A549 (cell line): Measurements from ENCODE around the gene CPA1. TPM values are rescaled to one million over a fixed set of nuclear protein-coding genes. Genes with fewer than 3 reads are reported as not detected.

Experiments used
- ATAC-seq, 2 experiments: fragments of 200-7000 bp in 1 of 2; fragments of >200 bp in 1 of 2; cut with Nextera tagmentation in 1 of 2; cut with Tn5 transposase in 1 of 2; 3 replicates each; pipeline versions ENCODE4 v1.8.0 to v1.9.1; 2018 to 2020; ENCODE audit warnings: mild to moderate bottlenecking in 1 of 2, moderate library complexity in 1 of 2
- CTCF ChIA-PET: fragments of 300-600 bp; sonication (Branson Sonifier 250); formaldehyde crosslinking; extraction: SDS; loops from one replicate; lab custom pipeline; 2021; ENCODE audit warnings: antibody characterized with exemption, inconsistent platforms; lab: Yijun Ruan, JAX
- POLR2A ChIA-PET: fragments of 350-600 bp; formaldehyde crosslinking; extraction: SDS; loops from one replicate; lab custom pipeline; 2021; ENCODE audit warnings: antibody characterized with exemption, inconsistent platforms; lab: Yijun Ruan, JAX
- DNase-seq, 2 experiments: peaks; one replicate each; pipeline versions ENCODE4 v3.0.0 to v3.0.0-alpha.2; 2011 to 2016; ENCODE audit warnings: low read depth in 1 of 2, low spot score in 1 of 2
- FAIRE-seq: peaks from 2 replicates; lab custom pipeline; 2011; peaks lifted over from hg19 to GRCh38; lab: Jason Lieb, UNC
- H3K27ac ChIP-seq, 2 experiments: fragments of >200 bp; sonication (Bioruptor Twin); formaldehyde crosslinking; 3 replicates each; pipeline ENCODE4 v1.5.1; 2016 to 2017
- H3K4me1 ChIP-seq: fragments of >200 bp; sonication (Bioruptor Twin); formaldehyde crosslinking; 3 replicates; pipeline ENCODE4 v1.6.1; 2016
- H3K4me2 ChIP-seq: fragments of >200 bp; sonication (Bioruptor Twin); formaldehyde crosslinking; 3 replicates; pipeline ENCODE4 v1.6.1; 2016
- H3K4me3 ChIP-seq: fragments of >200 bp; sonication (Bioruptor Twin); formaldehyde crosslinking; 3 replicates; pipeline ENCODE4 v1.5.1; 2016
- H3K9me3 ChIP-seq: fragments of >200 bp; sonication (Bioruptor Twin); formaldehyde crosslinking; 3 replicates; pipeline ENCODE4 v1.6.1; 2016
- BCL3 ChIP-seq: fragments of >200 bp; sonication (Bioruptor Twin); formaldehyde crosslinking; IDR thresholded peaks from 3 replicates; pipeline ENCODE4 v1.6.1; 2016
- BHLHE40 ChIP-seq: IDR thresholded peaks from 2 replicates; pipeline ENCODE4 v1.6.1; 2012; ENCODE audit warnings: low read depth, low read length, inconsistent platforms
- CEBPB ChIP-seq, 2 experiments: fragments of >200 bp in 1 of 2; sonication (Bioruptor Twin) in 1 of 2; formaldehyde crosslinking in 1 of 2; IDR thresholded peaks; 2 replicates each; pipeline ENCODE4 v1.6.1; 2012 to 2016
- CHD4 ChIP-seq: fragments of 200-600 bp; sonication (generic); IDR thresholded peaks from 2 replicates; pipeline ENCODE4 v1.6.1; 2016; ENCODE audit warnings: antibody characterized with exemption, mild to moderate bottlenecking, borderline replicate concordance
- E2F6 ChIP-seq: IDR thresholded peaks from 2 replicates; pipeline ENCODE4 v1.6.1; 2012; ENCODE audit warnings: low read depth, borderline replicate concordance
- ELK1 ChIP-seq: fragments of 150-350 bp; IDR thresholded peaks from 2 replicates; pipeline ENCODE4 v1.6.1; 2014; ENCODE audit warnings: low read depth, mild to moderate bottlenecking, low read length
- FOSL2 ChIP-seq, 2 experiments: fragments of 450-650 bp in 1 of 2; fragments of >200 bp in 1 of 2; sonication (Bioruptor Twin) in 1 of 2; formaldehyde crosslinking; IDR thresholded peaks; 2 replicates each; pipeline versions ENCODE4 v1.5.0 to v1.6.1; 2016 to 2020; ENCODE audit warnings: mild to moderate bottlenecking in 1 of 2, moderate library complexity in 1 of 2
- HOXB5 ChIP-seq: fragments of 250-450 bp; sonication (Bioruptor Pico); IDR thresholded peaks from 2 replicates; pipeline ENCODE4 v1.5.0; 2020; ENCODE audit warnings: mild to moderate bottlenecking, moderate library complexity
- JUNB ChIP-seq: fragments of >200 bp; sonication (Bioruptor Twin); formaldehyde crosslinking; IDR thresholded peaks from 2 replicates; pipeline ENCODE4 v1.6.1; 2016
- KDM5A ChIP-seq: fragments of 200-600 bp; sonication (generic); IDR thresholded peaks from 2 replicates; pipeline ENCODE4 v1.6.1; 2016; ENCODE audit warnings: antibody characterized with exemption, mild to moderate bottlenecking
- MAFK ChIP-seq: fragments of 450-650 bp; IDR thresholded peaks from 2 replicates; pipeline ENCODE4 v1.6.1; 2014; ENCODE audit not compliant: partially characterized antibody
- MAZ ChIP-seq: fragments of 150-350 bp; IDR thresholded peaks from 2 replicates; pipeline ENCODE4 v1.6.1; 2014; ENCODE audit warnings: antibody characterized with exemption, low read depth, low read length, borderline replicate concordance
- MYC ChIP-seq: IDR thresholded peaks from 2 replicates; pipeline ENCODE4 v1.6.1; 2012; ENCODE audit warnings: mild to moderate bottlenecking, inconsistent platforms, low read length, improper control_type of control experiment, borderline replicate concordance
- NFE2L2 ChIP-seq: fragments of 150-350 bp; conservative IDR thresholded peaks from 2 replicates; pipeline ENCODE4 v1.6.1; 2014; ENCODE audit warnings: low read length
- PHF8 ChIP-seq: fragments of 200-600 bp; sonication (generic); IDR thresholded peaks from 2 replicates; pipeline ENCODE4 v1.6.1; 2016; ENCODE audit warnings: low read depth, mild to moderate bottlenecking, antibody characterized with exemption, moderate library complexity, borderline replicate concordance
- POLR2A ChIP-seq: IDR thresholded peaks from 2 replicates; pipeline ENCODE4 v1.6.1; 2012; ENCODE audit warnings: mild to moderate bottlenecking, low read length
- POLR2AphosphoS2 ChIP-seq: conservative IDR thresholded peaks from 2 replicates; pipeline ENCODE4 v1.6.1; 2012; ENCODE audit warnings: low read length, improper control_type of control experiment, inconsistent platforms
- RARB ChIP-seq: fragments of 250-450 bp; sonication (Bioruptor Pico); IDR thresholded peaks from 2 replicates; pipeline ENCODE4 v1.8.0; 2021; ENCODE audit warnings: mild to moderate bottlenecking, moderate library complexity
- RNF2 ChIP-seq: fragments of 200-600 bp; sonication (generic); IDR thresholded peaks from 2 replicates; pipeline ENCODE4 v1.6.1; 2016; ENCODE audit warnings: low read depth, mild to moderate bottlenecking, antibody characterized with exemption, moderate library complexity, borderline replicate concordance
- TFCP2L1 ChIP-seq: fragments of 250-450 bp; sonication (Bioruptor Pico); IDR thresholded peaks from 2 replicates; pipeline ENCODE4 v1.5.0; 2021; ENCODE audit warnings: mild to moderate bottlenecking
- TP53 ChIP-seq: fragments of 250-450 bp; sonication (Bioruptor Pico); IDR thresholded peaks from 2 replicates; pipeline ENCODE4 v1.5.0; 2021; ENCODE audit warnings: mild to moderate bottlenecking, moderate library complexity
- ZC3H11A ChIP-seq: fragments of 450-650 bp; IDR thresholded peaks from 2 replicates; pipeline ENCODE4 v1.6.1; 2014; ENCODE audit warnings: antibody characterized with exemption, mild to moderate bottlenecking
- WGBS: methylation state at CpG from one replicate; pipeline ENCODE4 v1.1.6; 2017; ENCODE audit errors: missing lambda C conversion rate; 5-methylcytosine and 5-hydroxymethylcytosine counted together
- polyA plus RNA-seq, 4 experiments: library from polyadenylated mRNA; depleted of rRNA in 3 of 4; stranded (reverse); fragments of >200 nt; fragmentation: RNase III in 1 of 4; extraction: RNeasy Plus Mini Kit Qiagen cat#74134 plus additional on column Dnase treatment in 1 of 4; gene quantifications; 2 replicates in 3 of 4; 3 replicates in 1 of 4; pipeline ENCODE4 v1.2.3, GENCODE V29; 2011 to 2017
- TF ChIP-seq, protein P1 (sequence below): fragments of 450-650 bp; IDR thresholded peaks from 2 replicates; pipeline ENCODE4 v1.6.1; 2014; ENCODE audit warnings: antibody characterized with exemption
- TF ChIP-seq, protein P2 (sequence below): fragments of >200 bp; sonication (Bioruptor Twin); formaldehyde crosslinking; IDR thresholded peaks from 3 replicates; pipeline ENCODE4 v1.5.1; 2016

CPA1 gene
- polyA plus RNA-seq, 2 of the 4 experiments (the other 2 are of a cell fraction), result not detected

GRCh38 chr7:130426564-130426963 lies 46.3 kb downstream of the CPA1 start:
- Histone ChIP-seq H3K4me3 (no peak overlapping the region), H3K4me1 (no peaks in the 10 kb centered on the region), H3K9me3 (no peaks in the 10 kb centered on the region)
- no peak for TF ChIP-seq MAZ
- TF ChIP-seq NFE2L2, result no peak
- TF ChIP-seq MYC, result no peak
- no peak for TF ChIP-seq CHD4
- no peak for TF ChIP-seq BHLHE40
- TF ChIP-seq E2F6, result no peak
- no peak for TF ChIP-seq HOXB5
- TF ChIP-seq TP53 (CRISPR knock-in tag), result no peak
- no peak for TF ChIP-seq RNF2
- no peak for TF ChIP-seq MAFK
- no peak for TF ChIP-seq ELK1
- TF ChIP-seq, protein P1, sequence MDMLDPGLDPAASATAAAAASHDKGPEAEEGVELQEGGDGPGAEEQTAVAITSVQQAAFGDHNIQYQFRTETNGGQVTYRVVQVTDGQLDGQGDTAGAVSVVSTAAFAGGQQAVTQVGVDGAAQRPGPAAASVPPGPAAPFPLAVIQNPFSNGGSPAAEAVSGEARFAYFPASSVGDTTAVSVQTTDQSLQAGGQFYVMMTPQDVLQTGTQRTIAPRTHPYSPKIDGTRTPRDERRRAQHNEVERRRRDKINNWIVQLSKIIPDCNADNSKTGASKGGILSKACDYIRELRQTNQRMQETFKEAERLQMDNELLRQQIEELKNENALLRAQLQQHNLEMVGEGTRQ, result no peak
- TF ChIP-seq, all 56 proteins: peak for 0
- DNase-seq (no peak), ATAC-seq (no peak), FAIRE-seq (no peak)
- H3K4me2 ChIP-seq, result no peak overlapping the region
- POLR2A ChIA-PET, result no interaction called here
- H3K27ac ChIP-seq, result no peak overlapping the region
- CTCF ChIA-PET, result no interaction called here
- 88% methylated on average over 4 of the region's 4 CpGs for WGBS

DNA sequence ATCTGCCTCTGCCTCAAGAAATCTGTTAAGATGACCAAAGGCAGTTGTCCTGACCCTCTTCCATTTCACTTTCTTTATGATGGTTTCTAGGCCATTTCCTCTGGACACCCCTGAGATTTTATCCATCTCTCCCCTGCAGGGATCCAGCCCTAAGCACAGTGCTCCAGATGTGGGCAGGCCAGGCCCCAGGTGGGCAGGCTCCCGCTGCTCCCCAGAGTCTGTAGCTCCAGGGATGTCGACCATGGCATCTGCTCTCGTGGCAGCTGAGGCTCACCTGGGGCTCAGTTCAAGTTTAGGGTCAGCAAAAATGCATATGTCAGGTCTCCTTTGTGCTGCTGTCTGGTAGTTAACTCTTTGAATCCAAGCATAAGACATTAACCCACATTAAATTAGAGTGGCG lies 48.7 kb downstream of the CPA1 start:
- H3K9me3 ChIP-seq, result no peaks in the 10 kb centered on the region
- ATAC-seq, result no peak
- no peak for FAIRE-seq
- CTCF ChIA-PET, result no interaction called here
- no peak overlapping the region for H3K4me2 ChIP-seq
- no peak overlapping the region for H3K27ac ChIP-seq
- H3K4me1 ChIP-seq, result 0 out of 3 replicates have a peak, but pooled peaks cover 3% of the 10 kb centered on the region
- POLR2A ChIA-PET, result interaction anchor here (1.9 kb wide), 1 partner anchor 12 kb away, joined by 4 read pairs; the partner anchor contains the start of gene CEP41
- TF ChIP-seq KDM5A (no peak), TP53 (CRISPR knock-in tag) (no peak), ELK1 (no peak), ZC3H11A (no peak), JUNB (no peak), TFCP2L1 (CRISPR knock-in tag) (no peak), RARB (no peak), POLR2A (no peak), MAFK (no peak), BCL3 (no peak), CEBPB (IDR thresholded peaks at IDR 0.05) (no peak), POLR2AphosphoS2 (no peak), FOSL2 (IDR thresholded peaks at IDR 0.05) (no peak), FOSL2 (CRISPR knock-in tag; IDR thresholded peaks at IDR 0.05) (no peak), PHF8 (no peak)
- TF ChIP-seq, protein P2, sequence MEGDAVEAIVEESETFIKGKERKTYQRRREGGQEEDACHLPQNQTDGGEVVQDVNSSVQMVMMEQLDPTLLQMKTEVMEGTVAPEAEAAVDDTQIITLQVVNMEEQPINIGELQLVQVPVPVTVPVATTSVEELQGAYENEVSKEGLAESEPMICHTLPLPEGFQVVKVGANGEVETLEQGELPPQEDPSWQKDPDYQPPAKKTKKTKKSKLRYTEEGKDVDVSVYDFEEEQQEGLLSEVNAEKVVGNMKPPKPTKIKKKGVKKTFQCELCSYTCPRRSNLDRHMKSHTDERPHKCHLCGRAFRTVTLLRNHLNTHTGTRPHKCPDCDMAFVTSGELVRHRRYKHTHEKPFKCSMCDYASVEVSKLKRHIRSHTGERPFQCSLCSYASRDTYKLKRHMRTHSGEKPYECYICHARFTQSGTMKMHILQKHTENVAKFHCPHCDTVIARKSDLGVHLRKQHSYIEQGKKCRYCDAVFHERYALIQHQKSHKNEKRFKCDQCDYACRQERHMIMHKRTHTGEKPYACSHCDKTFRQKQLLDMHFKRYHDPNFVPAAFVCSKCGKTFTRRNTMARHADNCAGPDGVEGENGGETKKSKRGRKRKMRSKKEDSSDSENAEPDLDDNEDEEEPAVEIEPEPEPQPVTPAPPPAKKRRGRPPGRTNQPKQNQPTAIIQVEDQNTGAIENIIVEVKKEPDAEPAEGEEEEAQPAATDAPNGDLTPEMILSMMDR, result no peak
- TF ChIP-seq, protein P1, result no peak
- no peak for DNase-seq
- 95% methylated on average over 1 of the region's 4 CpGs for WGBS
- H3K4me3 ChIP-seq, result no peak overlapping the region
